IPS-18a (cell line): ENCODE results near the gene ZBTB20.
"Not testable (repeated sequence)": the region's sequence is repeated elsewhere in the genome, so short reads cannot be mapped to it uniquely, and the experiment has no call there.

Experiments
- H3K27ac ChIP-seq: one replicate; pipeline ENCODE4 v1.5.1; 2013; ENCODE audit warnings: low read length
- H3K27me3 ChIP-seq: one replicate; pipeline ENCODE4 v1.6.1; 2013; ENCODE audit warnings: mild to moderate bottlenecking, low read length; ENCODE audit not compliant: control insufficient read depth, insufficient read depth
- H3K36me3 ChIP-seq: one replicate; pipeline ENCODE4 v1.6.1; 2013; ENCODE audit warnings: low read depth, low read length; ENCODE audit not compliant: control insufficient read depth
- H3K4me1 ChIP-seq: one replicate; pipeline ENCODE4 v1.6.1; 2013; ENCODE audit warnings: low read depth, low read length; ENCODE audit not compliant: control insufficient read depth
- H3K4me3 ChIP-seq: one replicate; pipeline ENCODE4 v1.5.1; 2013; ENCODE audit warnings: low read length
- H3K9ac ChIP-seq: one replicate; pipeline ENCODE4 v1.6.1; 2013; ENCODE audit warnings: mild to moderate bottlenecking, low read length, moderate library complexity
- H3K9me3 ChIP-seq: one replicate; pipeline ENCODE4 v1.6.1; 2013; ENCODE audit warnings: low read depth, low read length; ENCODE audit not compliant: control insufficient read depth

The ZBTB20 gene

GRCh38 chr3:114690911-114691310, 456.2 kb downstream of the ZBTB20 start:
- H3K4me1 ChIP-seq = peaks cover 32% of the 10 kb centered on the region
- H3K27me3 ChIP-seq = no peaks in the 10 kb centered on the region
- no peak overlapping the region for H3K4me3 ChIP-seq
- H3K9ac ChIP-seq = no peak overlapping the region
- H3K36me3 ChIP-seq = no peaks in the 10 kb centered on the region
- H3K27ac ChIP-seq = no peak overlapping the region
- no peaks in the 10 kb centered on the region for H3K9me3 ChIP-seq

GRCh38 chr3:114687151-114687550, 459.9 kb downstream of the ZBTB20 start:
- H3K9ac ChIP-seq = no peak overlapping the region
- H3K27ac ChIP-seq = no peak overlapping the region
- H3K4me3 ChIP-seq = no peak overlapping the region
- no peaks in the 10 kb centered on the region for H3K36me3 ChIP-seq
- H3K27me3 ChIP-seq = no peaks in the 10 kb centered on the region
- peaks cover 22% of the 10 kb centered on the region for H3K4me1 ChIP-seq
- H3K9me3 ChIP-seq = no peaks in the 10 kb centered on the region

- H3K36me3 ChIP-seq = no peaks in the 10 kb centered on the region
- peaks cover 18% of the 10 kb centered on the region for H3K4me1 ChIP-seq
- H3K27me3 ChIP-seq = no peaks in the 10 kb centered on the region
- no peak overlapping the region for H3K27ac ChIP-seq
- H3K4me3 ChIP-seq = no peak overlapping the region
- no peak overlapping the region for H3K9ac ChIP-seq
- H3K9me3 ChIP-seq = no peaks in the 10 kb centered on the region
Observed at GRCh38 chr3:114686621-114687020, 460.5 kb downstream of the ZBTB20 start.

GRCh38 chr3:114685161-114685560, 461.9 kb downstream of the ZBTB20 start:
- Histone ChIP-seq H3K9me3 (no peaks in the 10 kb centered on the region), H3K9ac (no peak overlapping the region), H3K36me3 (no peaks in the 10 kb centered on the region), H3K4me1 (peaks cover 18% of the 10 kb centered on the region), H3K27ac (no peak overlapping the region), H3K27me3 (no peaks in the 10 kb centered on the region), H3K4me3 (no peak overlapping the region)

- Histone ChIP-seq H3K4me3 (no peak overlapping the region), H3K4me1 (peaks cover 6% of the 10 kb centered on the region), H3K36me3 (no peaks in the 10 kb centered on the region), H3K27ac (no peak overlapping the region), H3K9ac (no peak overlapping the region), H3K27me3 (no peaks in the 10 kb centered on the region), H3K9me3 (no peaks in the 10 kb centered on the region)
Observed at GRCh38 chr3:114680299-114680698, 466.8 kb downstream of the ZBTB20 start.

- not testable (repeated sequence) for H3K4me1 ChIP-seq, H3K4me3 ChIP-seq, H3K9me3 ChIP-seq, H3K27ac ChIP-seq, H3K36me3 ChIP-seq, H3K27me3 ChIP-seq, H3K9ac ChIP-seq
Observed at GRCh38 chr3:114679773-114680172, 467.3 kb downstream of the ZBTB20 start.

GRCh38 chr3:114675104-114675503, 472.0 kb downstream of the ZBTB20 start:
- Histone ChIP-seq H3K27me3 (no peaks in the 10 kb centered on the region), H3K36me3 (no peaks in the 10 kb centered on the region), H3K4me3 (no peak overlapping the region), H3K9ac (no peak overlapping the region), H3K4me1 (peaks cover 19% of the 10 kb centered on the region), H3K9me3 (no peaks in the 10 kb centered on the region), H3K27ac (no peak overlapping the region)

- peaks cover 19% of the 10 kb centered on the region for H3K4me1 ChIP-seq
- H3K36me3 ChIP-seq = no peaks in the 10 kb centered on the region
- no peaks in the 10 kb centered on the region for H3K27me3 ChIP-seq
- no peak overlapping the region for H3K27ac ChIP-seq
- H3K9me3 ChIP-seq = no peaks in the 10 kb centered on the region
- H3K9ac ChIP-seq = no peak overlapping the region
- H3K4me3 ChIP-seq = no peak overlapping the region
Observed at GRCh38 chr3:114674036-114674435, 473.1 kb downstream of the ZBTB20 start.

GRCh38 chr3:114673481-114673880, 473.6 kb downstream of the ZBTB20 start:
- no peaks in the 10 kb centered on the region for H3K36me3 ChIP-seq
- peak overlapping the region; percentile 9 for H3K9ac ChIP-seq
- no peaks in the 10 kb centered on the region for H3K9me3 ChIP-seq
- H3K27me3 ChIP-seq = no peaks in the 10 kb centered on the region
- H3K4me1 ChIP-seq = peaks cover 19% of the 10 kb centered on the region
- no peak overlapping the region for H3K27ac ChIP-seq
- H3K4me3 ChIP-seq = peak overlapping the region; percentile 2

GRCh38 chr3:114672692-114673447, 474.2 kb downstream of the ZBTB20 start:
- H3K27me3 ChIP-seq = no peaks in the 10 kb centered on the region
- no peaks in the 10 kb centered on the region for H3K36me3 ChIP-seq
- no peak overlapping the region for H3K4me3 ChIP-seq
- H3K9ac ChIP-seq = no peak overlapping the region
- no peaks in the 10 kb centered on the region for H3K9me3 ChIP-seq
- H3K27ac ChIP-seq = no peak overlapping the region
- peaks cover 19% of the 10 kb centered on the region for H3K4me1 ChIP-seq

GRCh38 chr3:114671741-114672510, 475.2 kb downstream of the ZBTB20 start:
- no peaks in the 10 kb centered on the region for H3K27me3 ChIP-seq
- H3K9ac ChIP-seq = no peak overlapping the region
- peaks cover 19% of the 10 kb centered on the region for H3K4me1 ChIP-seq
- no peak overlapping the region for H3K4me3 ChIP-seq
- H3K36me3 ChIP-seq = no peaks in the 10 kb centered on the region
- no peaks in the 10 kb centered on the region for H3K9me3 ChIP-seq
- no peak overlapping the region for H3K27ac ChIP-seq

- no peaks in the 10 kb centered on the region for H3K9me3 ChIP-seq
- no peaks in the 10 kb centered on the region for H3K36me3 ChIP-seq
- H3K27me3 ChIP-seq = no peaks in the 10 kb centered on the region
- no peak overlapping the region for H3K27ac ChIP-seq
- H3K9ac ChIP-seq = no peak overlapping the region
- peaks cover 19% of the 10 kb centered on the region for H3K4me1 ChIP-seq
- no peak overlapping the region for H3K4me3 ChIP-seq
Observed at GRCh38 chr3:114669614-114670013, 477.5 kb downstream of the ZBTB20 start.
